Kidney capillary endothelial cell (primary cell): ENCODE results near the gene GRK6.
"Not testable (repeated sequence)": the region's sequence is repeated elsewhere in the genome, so short reads cannot be mapped to it uniquely, and the experiment has no call there.

Experiments
- DNase-seq: peaks from one replicate; pipeline ENCODE4 v3.0.0-alpha.2; 2018; ENCODE audit warnings: low spot score

Gene GRK6

GRCh38 chr5:177399997-177400868 lies 26.2 kb upstream of the GRK6 start, which contains the start of gene PFN3:
TSS of gene PFN3 (minus strand) at chr5:177400661. CDS start at chr5:177400576, 85 bp downstream.
- DNase-seq = no peak

GRCh38 chr5:177402271-177403043 lies 24.0 kb upstream of the GRK6 start:
- DNase-seq = no peak

- no peak for DNase-seq
Observed at GRCh38 chr5:177403102-177403791, 23.2 kb upstream of the GRK6 start.

- peak; percentile 70 for DNase-seq
Observed at GRCh38 chr5:177403792-177404640, 22.5 kb upstream of the GRK6 start.

- DNase-seq = no peak
Observed at GRCh38 chr5:177404641-177405179, 21.8 kb upstream of the GRK6 start.

GRCh38 chr5:177405312-177405711 lies 21.2 kb upstream of the GRK6 start:
- DNase-seq = no peak

- DNase-seq = no peak
Observed at GRCh38 chr5:177405805-177406204, 20.7 kb upstream of the GRK6 start.

GRCh38 chr5:177409043-177409801 lies 17.3 kb upstream of the GRK6 start, which contains the start of gene F12:
TSS of gene F12 (minus strand) at chr5:177409564. CDS start at chr5:177409527, 37 bp downstream.
- DNase-seq = no peak

GRCh38 chr5:177410575-177410974 lies 15.9 kb upstream of the GRK6 start:
- no peak for DNase-seq

GRCh38 chr5:177412603-177413233 lies 13.8 kb upstream of the GRK6 start:
- DNase-seq = no peak

- no peak for DNase-seq
Observed at GRCh38 chr5:177414481-177414880, 12.0 kb upstream of the GRK6 start.

GRCh38 chr5:177417081-177417480 lies 9.4 kb upstream of the GRK6 start:
- DNase-seq = not testable (repeated sequence)

- no peak for DNase-seq
Observed at GRCh38 chr5:177419046-177419445, 7.4 kb upstream of the GRK6 start.

GRCh38 chr5:177420472-177420871 lies 6.0 kb upstream of the GRK6 start:
- not testable (repeated sequence) for DNase-seq

GRCh38 chr5:177421062-177421798 lies 5.2 kb upstream of the GRK6 start:
- no peak for DNase-seq

GRCh38 chr5:177423671-177424070 lies 2.8 kb upstream of the GRK6 start:
- no peak for DNase-seq

GRCh38 chr5:177425196-177425800 lies 1.2 kb upstream of the GRK6 start:
- DNase-seq = no peak

GRCh38 chr5:177425801-177426565 lies 493 bp upstream of the GRK6 start:
- peak; percentile 100 for DNase-seq
